MM.1S (cell line): Measurements from ENCODE around the gene DCST1.
A peak's percentile ranks its signal among the peaks of the same experiment; 100 is the strongest.

ENCODE experiments used
- DNase-seq: peaks from one replicate; pipeline ENCODE4 v3.0.0-alpha.2; 2015
- H2AFZ ChIP-seq: fragments of 300-600 bp; sonication (generic); 2 replicates; pipeline ENCODE4 v1.6.0; 2016; ENCODE audit warnings: antibody characterized with exemption, low read length
- H3F3A ChIP-seq: fragments of 300-600 bp; sonication (generic); 2 replicates; pipeline ENCODE4 v1.6.1; 2016; ENCODE audit warnings: mild to moderate bottlenecking, antibody characterized with exemption, low read length, moderate library complexity, mixed read lengths; ENCODE audit not compliant: insufficient read depth
- H3K27ac ChIP-seq: fragments of 300-600 bp; sonication (generic); 2 replicates; pipeline ENCODE4 v1.5.1; 2016; ENCODE audit warnings: mild to moderate bottlenecking, low read length
- H3K27me3 ChIP-seq: fragments of 300-600 bp; sonication (generic); replicated peaks from 2 replicates; pipeline ENCODE4 v1.6.0; 2016; ENCODE audit warnings: low read length; ENCODE audit not compliant: insufficient read depth
- H3K36me3 ChIP-seq: fragments of 300-600 bp; sonication (generic); replicated peaks from 2 replicates; pipeline ENCODE4 v1.6.1; 2016; ENCODE audit warnings: mild to moderate bottlenecking, low read length, mixed read lengths; ENCODE audit not compliant: insufficient read depth
- H3K4me1 ChIP-seq: fragments of 300-600 bp; sonication (generic); 2 replicates; pipeline ENCODE4 v1.6.1; 2016; ENCODE audit warnings: low read length, mixed read lengths
- H3K4me2 ChIP-seq: fragments of 300-600 bp; sonication (generic); 2 replicates; pipeline ENCODE4 v1.6.0; 2016; ENCODE audit warnings: low read depth, low read length
- H3K4me3 ChIP-seq: fragments of 300-600 bp; sonication (generic); 2 replicates; pipeline ENCODE4 v1.5.1; 2016; ENCODE audit warnings: low read length, mixed read lengths
- H3K79me2 ChIP-seq: fragments of 300-600 bp; sonication (generic); 2 replicates; pipeline ENCODE4 v1.6.1; 2016; ENCODE audit warnings: mixed run types, low read length, mixed read lengths
- H3K9ac ChIP-seq: fragments of 300-600 bp; sonication (generic); 2 replicates; pipeline ENCODE4 v1.6.1; 2016; ENCODE audit warnings: low read length, mixed read lengths
- H3K9me2 ChIP-seq: fragments of 300-600 bp; sonication (generic); replicated peaks from 2 replicates; pipeline ENCODE4 v1.6.1; 2016; ENCODE audit warnings: mild to moderate bottlenecking, low read length, mixed read lengths; ENCODE audit not compliant: insufficient read depth
- H3K9me3 ChIP-seq: fragments of 300-600 bp; sonication (generic); replicated peaks from 2 replicates; pipeline ENCODE4 v1.6.1; 2016; ENCODE audit warnings: mild to moderate bottlenecking, low read length, mixed read lengths; ENCODE audit not compliant: insufficient read depth
- H4K20me1 ChIP-seq: fragments of 300-600 bp; sonication (generic); 2 replicates; pipeline ENCODE4 v1.6.1; 2016; ENCODE audit warnings: mild to moderate bottlenecking, low read length, moderate library complexity, mixed read lengths; ENCODE audit not compliant: insufficient read depth
- CTCF ChIP-seq: fragments of 300-600 bp; sonication (generic); IDR thresholded peaks from 2 replicates; pipeline ENCODE4 v1.5.1; 2016; ENCODE audit warnings: antibody characterized with exemption, low read length, mixed read lengths
- EZH2 ChIP-seq: fragments of 300-600 bp; sonication (generic); optimal IDR thresholded peaks from 2 replicates; pipeline ENCODE3; 2017; ENCODE audit warnings: low read depth, mild to moderate bottlenecking, antibody characterized with exemption, low read length, mixed read lengths
- EZH2phosphoT487 ChIP-seq: fragments of 300-600 bp; sonication (generic); IDR thresholded peaks from 2 replicates; pipeline ENCODE4 v1.6.1; 2018; ENCODE audit warnings: antibody characterized with exemption, low read length

Gene DCST1

GRCh38 chr1:155001675-155002463 is 31.8 kb upstream of the DCST1 start:
- peak overlapping the region; percentile 95 for H3K27ac ChIP-seq
- peak; percentile 100 for DNase-seq
- no peaks in the 10 kb centered on the region for H3K9me3 ChIP-seq
- no peaks in the 10 kb centered on the region for H4K20me1 ChIP-seq
- H3F3A ChIP-seq, result peaks cover 62% of the 10 kb centered on the region
- TF ChIP-seq EZH2, result no peak
- TF ChIP-seq EZH2phosphoT487, result no peak
- peak; percentile 70 for TF ChIP-seq CTCF
- peak overlapping the region; percentile 78 for H2AFZ ChIP-seq
- H3K4me3 ChIP-seq, result peak overlapping the region; percentile 77
- H3K27me3 ChIP-seq, result no peaks in the 10 kb centered on the region
- peaks cover 24% of the 10 kb centered on the region for H3K4me1 ChIP-seq
- no peaks in the 10 kb centered on the region for H3K36me3 ChIP-seq
- H3K4me2 ChIP-seq, result peak overlapping the region; percentile 90
- H3K9me2 ChIP-seq, result no peaks in the 10 kb centered on the region
- peaks cover 43% of the 10 kb centered on the region for H3K79me2 ChIP-seq
- peak overlapping the region; percentile 93 for H3K9ac ChIP-seq

GRCh38 chr1:155002464-155003226 is 31.0 kb upstream of the DCST1 start, which contains the start of gene ZBTB7B:
Gene ZBTB7B, plus strand, starts transcription at chr1:155002802. Its CDS starts 11,859 bp downstream, at chr1:155014661.
- Histone ChIP-seq H3F3A (peaks cover 62% of the 10 kb centered on the region), H3K9me3 (no peaks in the 10 kb centered on the region), H3K27ac (peak within 1 kb of the TSS; percentile 95), H3K79me2 (peaks cover 51% of the 10 kb centered on the region), H3K4me3 (peak within 1 kb of the TSS; percentile 99), H3K4me1 (peaks cover 24% of the 10 kb centered on the region), H3K36me3 (no peaks in the 10 kb centered on the region), H2AFZ (peak within 1 kb of the TSS; percentile 78), H3K27me3 (no peaks in the 10 kb centered on the region), H3K4me2 (peak within 1 kb of the TSS; percentile 90), H3K9me2 (no peaks in the 10 kb centered on the region), H3K9ac (peak within 1 kb of the TSS; percentile 93), H4K20me1 (no peaks in the 10 kb centered on the region)
- TF ChIP-seq EZH2 (no peak), EZH2phosphoT487 (no peak), CTCF (no peak)
- peak; percentile 47 for DNase-seq

- Histone ChIP-seq H3K27ac (peak overlapping the region; percentile 32; the same call in 1 of the 2 replicates), H3K79me2 (peaks cover 57% of the 10 kb centered on the region)
- DNase-seq, result peak; percentile 35
Observed at GRCh38 chr1:155003227-155003765, 30.3 kb upstream of the DCST1 start.

More at GRCh38 chr1:155003227-155003765, 30.3 kb upstream of the DCST1 start:
- TF ChIP-seq EZH2phosphoT487 (no peak), EZH2 (no peak), CTCF (no peak)
- peak overlapping the region; percentile 99 for H3K4me3 ChIP-seq
- H4K20me1 ChIP-seq, result no peaks in the 10 kb centered on the region
- H3K9ac ChIP-seq, result peak overlapping the region; percentile 91
- H3K9me2 ChIP-seq, result no peaks in the 10 kb centered on the region
- H3F3A ChIP-seq, result peaks cover 58% of the 10 kb centered on the region
- H3K4me2 ChIP-seq, result peak overlapping the region; percentile 81
- H2AFZ ChIP-seq, result peak overlapping the region; percentile 16
- H3K36me3 ChIP-seq, result no peaks in the 10 kb centered on the region
- no peaks in the 10 kb centered on the region for H3K27me3 ChIP-seq
- H3K4me1 ChIP-seq, result peaks cover 24% of the 10 kb centered on the region
- no peaks in the 10 kb centered on the region for H3K9me3 ChIP-seq
